T-helper 1 cell treated with Interleukin-12 subunit alpha and Interleukin-12 subunit beta and Interleukin-4 antibody, amounts not matched to agents 30 ng/mL and 1 ng/mL, for 36 hours (primary cell): ENCODE results near the gene IKBIP. TPM values are rescaled to one million over a fixed set of nuclear protein-coding genes. Genes with fewer than 3 reads are reported as not detected.
"Not testable (repeated sequence)": the region's sequence is repeated elsewhere in the genome, so short reads cannot be mapped to it uniquely, and the experiment has no call there.

Experiments
- intact Hi-C: fragments of 100-400 bp; cut with micrococcal nuclease; formaldehyde crosslinking; loops from one replicate; pipeline ENCODE4 v1.15.1; 2024
- total RNA-seq: library from RNA; stranded (reverse); gene quantifications from 2 replicates; pipeline ENCODE4 v1.2.3, GENCODE V29; 2022

Gene IKBIP
- total RNA-seq, 1 donor from 2014 or later: 24.7 TPM

GRCh38 chr12:98639491-98639890, 5.1 kb downstream of the IKBIP start:
- intact Hi-C loops: no loop called here

- intact Hi-C loops: no loop called here
These were observed 6.6 kb downstream of the IKBIP start for GRCh38 chr12:98638009-98638408.

- intact Hi-C loops: no loop called here
These were observed 7.5 kb downstream of the IKBIP start for GRCh38 chr12:98637068-98637467.

- intact Hi-C loops: no loop called here
These were observed 8.8 kb downstream of the IKBIP start for GRCh38 chr12:98635657-98636323.

GRCh38 chr12:98618952-98619351, 25.6 kb downstream of the IKBIP start:
- intact Hi-C loops: no loop called here

GRCh38 chr12:98612696-98613334, 31.8 kb downstream of the IKBIP start:
- intact Hi-C loops: no loop called here

GRCh38 chr12:98610596-98610995, 34.0 kb downstream of the IKBIP start:
- intact Hi-C loops: no loop called here

- intact Hi-C loops: no loop called here
These were observed 38.1 kb downstream of the IKBIP start for GRCh38 chr12:98606359-98606988.

- intact Hi-C loops: no loop called here
These were observed 42.7 kb downstream of the IKBIP start for GRCh38 chr12:98601924-98602323.

- intact Hi-C loops: not testable (repeated sequence)
These were observed 47.3 kb downstream of the IKBIP start for GRCh38 chr12:98597313-98597712.

- intact Hi-C loops: no loop called here
These were observed 49.2 kb downstream of the IKBIP start for GRCh38 chr12:98595243-98595988.

GRCh38 chr12:98594050-98594835, 50.3 kb downstream of the IKBIP start:
- intact Hi-C loops: loop anchor here (5.0 kb wide), 1 partner anchor 62 kb away; no protein-coding TSS in a partner anchor

GRCh38 chr12:98593351-98594049, 51.1 kb downstream of the IKBIP start, which contains the start of gene SLC25A3:
TSS of gene SLC25A3 (plus strand) at chr12:98593686. CDS start at chr12:98593979, 293 bp downstream.
- intact Hi-C loops: loop anchor here (1.0 to 5.0 kb wide), 12 partner anchors 26 to 1686 kb away; partner anchors contain the start of genes ACTR6, BLTP3B, DEPDC4 and IKBIP

- intact Hi-C loops: loop anchor here (1.0 to 5.0 kb wide), 12 partner anchors 26 to 1686 kb away; partner anchors contain the start of genes ACTR6, BLTP3B, DEPDC4 and IKBIP
These were observed 51.7 kb downstream of the IKBIP start for GRCh38 chr12:98592825-98593322.

- intact Hi-C loops: loop anchor here (5.0 kb wide), 1 partner anchor 59 kb away; no protein-coding TSS in a partner anchor
These were observed 53.4 kb downstream of the IKBIP start for GRCh38 chr12:98591209-98591608.

- intact Hi-C loops: no loop called here
These were observed 57.5 kb downstream of the IKBIP start for GRCh38 chr12:98587084-98587483.

GRCh38 chr12:98582093-98582492, 62.5 kb downstream of the IKBIP start:
- intact Hi-C loops: no loop called here

- intact Hi-C loops: no loop called here
These were observed 63.5 kb downstream of the IKBIP start for GRCh38 chr12:98581101-98581500.

GRCh38 chr12:98580695-98581094, 63.9 kb downstream of the IKBIP start:
- intact Hi-C loops: no loop called here

- intact Hi-C loops: no loop called here
These were observed 64.8 kb downstream of the IKBIP start for GRCh38 chr12:98579835-98580234.
